Activated B cell treated with CpG ODN at 0.5 μM for 24 hours (primary cell): ENCODE data around the gene TFF2. TPM values are rescaled to one million over a fixed set of nuclear protein-coding genes. Genes with fewer than 3 reads are reported as not detected.
A peak's percentile ranks its signal among the peaks of the same experiment; 100 is the strongest.

Experiments used
- ATAC-seq: fragments of 200-7000 bp; cut with Tn5 transposase; one replicate; pipeline ENCODE4 v1.10.0; 2021; ENCODE audit warnings: low read depth, mild to moderate bottlenecking, moderate library complexity
- CTCF ChIA-PET: fragments of 350-600 bp; sonication (Branson Sonifier 250); formaldehyde crosslinking; loops from one replicate; lab custom pipeline; 2021; ENCODE audit warnings: antibody characterized with exemption; lab: Charles Lee
- POLR2A ChIA-PET: fragments of 350-600 bp; sonication (Branson Sonifier 250); formaldehyde crosslinking; loops from one replicate; lab custom pipeline; 2021; ENCODE audit warnings: antibody characterized with exemption; lab: Charles Lee
- DNase-seq: peaks from one replicate; pipeline ENCODE4 v3.0.0; 2022
- H3K27ac Mint-ChIP-seq: one replicate; pipeline ENCODE4 v1.8.0; 2020; ENCODE audit warnings: mixed read lengths
- H3K27me3 Mint-ChIP-seq: one replicate; pipeline ENCODE4 v1.8.0; 2021; ENCODE audit warnings: mixed read lengths
- H3K36me3 Mint-ChIP-seq: one replicate; pipeline ENCODE4 v1.8.0; 2021; ENCODE audit warnings: low read depth, mixed read lengths
- H3K4me1 Mint-ChIP-seq: one replicate; pipeline ENCODE4 v1.8.0; 2021; ENCODE audit warnings: mixed read lengths
- H3K4me3 Mint-ChIP-seq: one replicate; pipeline ENCODE4 v1.8.0; 2020; ENCODE audit warnings: mild to moderate bottlenecking, mixed read lengths
- H3K9me3 Mint-ChIP-seq: one replicate; pipeline ENCODE4 v1.8.0; 2020; ENCODE audit warnings: mixed read lengths
- CTCF ChIP-seq: fragments of 200-600 bp; IDR thresholded peaks from one replicate; pipeline ENCODE4 v1.8.0; 2022; ENCODE audit warnings: antibody characterized with exemption, mild to moderate bottlenecking
- intact Hi-C: fragments of 100-400 bp; cut with micrococcal nuclease; formaldehyde crosslinking; loops from one replicate; pipeline ENCODE4 v1.15.1; 2024
- total RNA-seq: library from RNA; stranded (reverse); gene quantifications from 2 replicates; pipeline ENCODE4 v1.2.3, GENCODE V29; 2022

Gene TFF2
- total RNA-seq, 1 donor from 2014 or later: not detected

GRCh38 chr21:42310411-42311001 is 40.3 kb downstream of the TFF2 start:
- Mint-ChIP-seq H3K4me3 (no peak overlapping the region), H3K9me3 (no peaks in the 10 kb centered on the region), H3K27me3 (peaks cover 18% of the 10 kb centered on the region), H3K36me3 (no peaks in the 10 kb centered on the region), H3K27ac (peak overlapping the region; percentile 8), H3K4me1 (peaks cover 6% of the 10 kb centered on the region)
- no peak for TF ChIP-seq CTCF
- DNase-seq (peak; percentile 17), ATAC-seq (no peak)
- ChIA-PET CTCF (interaction anchor here (0.6 to 3.1 kb wide), 17 partner anchors 8 to 244 kb away, joined by 3 to 25 read pairs (median 4); no protein-coding TSS in a partner anchor), POLR2A (interaction anchor here (0.8 kb wide), 1 partner anchor 15 kb away, joined by 3 read pairs; no protein-coding TSS in a partner anchor)
- intact Hi-C loops: no loop called here

- ChIA-PET POLR2A (interaction anchor here (0.6 to 0.8 kb wide), 3 partner anchors 14 to 928 kb away, joined by 3 to 7 read pairs (median 4); no protein-coding TSS in a partner anchor), CTCF (interaction anchor here (0.9 to 3.1 kb wide), 13 partner anchors 9 to 583 kb away, joined by 3 to 25 read pairs (median 4); partner anchors contain the start of gene NDUFV3)
- Mint-ChIP-seq H3K4me3 (no peak overlapping the region), H3K27ac (no peak overlapping the region), H3K27me3 (peaks cover 18% of the 10 kb centered on the region), H3K9me3 (no peaks in the 10 kb centered on the region), H3K4me1 (peaks cover 6% of the 10 kb centered on the region), H3K36me3 (no peaks in the 10 kb centered on the region)
- peak; percentile 71 for ATAC-seq
- intact Hi-C loops: loop anchor here (1.0 kb wide), 3 partner anchors 141 to 228 kb away; no protein-coding TSS in a partner anchor
- DNase-seq: peak; percentile 43
- no peak for TF ChIP-seq CTCF
Observed at GRCh38 chr21:42309753-42310213, 41.0 kb downstream of the TFF2 start.

DNA sequence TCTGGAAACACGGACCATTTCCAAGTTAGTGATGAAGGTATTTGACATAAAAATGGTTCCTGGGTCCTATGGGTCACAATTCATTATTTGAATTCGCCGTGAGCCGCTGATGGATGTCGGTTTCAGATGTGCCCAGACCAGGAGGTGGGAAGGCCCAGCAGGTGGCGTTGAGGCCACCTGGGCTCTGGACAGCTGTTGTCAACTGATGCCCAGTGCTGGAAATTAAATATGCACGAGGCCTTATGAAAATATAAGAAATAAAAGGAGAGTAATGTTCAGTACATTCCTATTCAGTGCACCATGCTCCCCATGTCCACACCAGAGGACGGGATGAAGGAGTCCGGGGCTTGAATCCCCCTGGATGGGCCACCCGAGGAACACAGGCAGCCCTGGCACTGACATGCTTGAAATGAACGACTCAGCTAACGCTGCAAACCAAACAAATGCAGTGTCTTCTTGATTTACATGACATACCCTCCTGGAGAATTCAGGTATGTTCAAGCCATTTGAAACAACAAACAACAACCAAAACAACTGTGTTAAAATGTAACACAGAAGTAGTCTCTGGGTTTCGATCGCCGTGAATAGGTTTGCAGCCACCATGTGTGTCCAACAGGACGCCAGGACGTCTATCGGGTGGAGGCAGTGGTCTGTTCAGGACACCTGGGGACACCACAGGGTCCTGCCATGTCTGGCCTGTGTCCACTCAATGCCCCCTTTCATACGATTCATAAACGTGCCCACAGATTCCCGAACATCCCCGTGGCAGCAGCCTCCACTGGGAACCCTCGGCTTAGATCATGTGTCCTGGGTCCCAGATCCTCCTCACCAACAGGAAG is 41.7 kb downstream of the TFF2 start:
- H3K27ac Mint-ChIP-seq: no peak overlapping the region
- H3K9me3 Mint-ChIP-seq: no peaks in the 10 kb centered on the region
- ATAC-seq (no peak), DNase-seq (peak; percentile 2)
- H3K27me3 Mint-ChIP-seq: peaks cover 18% of the 10 kb centered on the region
- ChIA-PET POLR2A (interaction anchor here (0.7 to 0.8 kb wide), 2 partner anchors 13 to 110 kb away, joined by 3 to 4 read pairs; no protein-coding TSS in a partner anchor), CTCF (interaction anchor here (0.9 to 3.1 kb wide), 10 partner anchors 13 to 584 kb away, joined by 3 to 25 read pairs (median 4); partner anchors contain the start of gene NDUFV3)
- peaks cover 6% of the 10 kb centered on the region for H3K4me1 Mint-ChIP-seq
- intact Hi-C loops: loop anchor here (1.0 kb wide), 3 partner anchors 141 to 228 kb away; no protein-coding TSS in a partner anchor
- H3K36me3 Mint-ChIP-seq: no peaks in the 10 kb centered on the region
- H3K4me3 Mint-ChIP-seq: no peak overlapping the region
- no peak for TF ChIP-seq CTCF

GRCh38 chr21:42308161-42308913 is 42.5 kb downstream of the TFF2 start:
- POLR2A ChIA-PET: no interaction called here
- Mint-ChIP-seq H3K9me3 (no peaks in the 10 kb centered on the region), H3K4me1 (peaks cover 6% of the 10 kb centered on the region), H3K27ac (no peak overlapping the region), H3K4me3 (no peak overlapping the region), H3K27me3 (peaks cover 18% of the 10 kb centered on the region), H3K36me3 (no peaks in the 10 kb centered on the region)
- intact Hi-C loops: no loop called here
- CTCF ChIA-PET: interaction anchor here (1.9 kb wide), 1 partner anchor 12 kb away, joined by 5 read pairs; no protein-coding TSS in a partner anchor
- ATAC-seq: no peak
- TF ChIP-seq CTCF: no peak
- peak; percentile 1 for DNase-seq
